IPS DF 19.7 (cell line): ENCODE measurements around the gene SLC22A6.
"Not testable (repeated sequence)": the region's sequence is repeated elsewhere in the genome, so short reads cannot be mapped to it uniquely, and the experiment has no call there.

Experiments used
- DNase-seq: peaks from one replicate; pipeline ENCODE4 v3.0.0-alpha.2; 2013; ENCODE audit warnings: low read depth, low spot score

SLC22A6 gene

DNA sequence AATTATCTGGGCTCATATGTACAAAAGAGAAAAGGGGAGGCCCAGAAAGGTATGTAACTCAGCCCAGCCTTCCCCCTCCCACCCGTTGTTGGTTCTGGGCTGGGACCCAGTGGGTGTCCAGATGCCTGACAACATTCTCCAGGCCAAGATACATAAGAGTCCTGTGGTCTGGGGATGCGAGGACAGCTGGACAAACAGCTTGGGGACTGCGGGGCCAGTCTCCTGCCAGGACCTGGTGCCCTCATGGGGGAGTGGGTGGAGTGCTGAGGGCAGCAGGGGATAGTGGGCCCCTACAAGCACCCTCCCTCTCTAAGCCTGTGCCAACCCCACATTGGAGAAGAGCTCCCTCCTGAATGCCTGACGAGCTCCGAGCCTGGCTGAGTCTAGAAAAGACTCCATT is 3.5 kb upstream of the SLC22A6 start:
- DNase-seq = no peak

DNA sequence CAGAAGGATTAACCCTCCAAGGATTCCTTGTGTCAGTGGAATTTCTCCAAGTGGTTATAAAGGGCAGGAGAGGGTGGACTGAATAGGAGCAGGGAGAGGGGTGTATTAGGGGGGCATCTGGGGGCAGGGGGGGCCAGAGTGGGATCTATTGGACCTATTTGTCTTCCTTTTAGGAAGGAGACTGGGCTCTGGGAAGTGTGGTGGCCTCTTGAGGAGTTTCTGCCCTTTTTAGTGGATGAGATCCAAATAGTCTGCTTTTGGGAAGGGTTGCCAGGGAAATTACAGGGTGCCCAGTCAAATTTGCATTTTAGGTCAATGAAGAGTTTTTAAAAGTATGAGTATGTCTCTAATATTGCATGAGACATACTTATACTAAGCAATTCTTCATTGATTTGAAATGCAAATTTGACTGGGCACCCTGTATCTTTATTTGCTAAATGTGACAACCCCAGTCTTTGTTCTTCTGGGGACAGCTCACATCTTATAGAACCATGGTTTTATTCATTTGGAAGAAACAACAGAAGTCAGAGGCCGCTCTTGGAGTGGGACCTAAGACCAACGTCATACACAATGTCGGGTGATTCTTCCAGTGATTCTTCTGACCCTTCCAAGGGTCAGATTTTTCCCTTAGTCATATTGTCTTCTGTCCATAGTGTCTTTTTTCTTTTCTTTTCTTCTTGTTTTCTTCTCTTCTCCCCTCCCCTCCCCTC is 429 bp upstream of the SLC22A6 start:
- no peak for DNase-seq

DNA sequence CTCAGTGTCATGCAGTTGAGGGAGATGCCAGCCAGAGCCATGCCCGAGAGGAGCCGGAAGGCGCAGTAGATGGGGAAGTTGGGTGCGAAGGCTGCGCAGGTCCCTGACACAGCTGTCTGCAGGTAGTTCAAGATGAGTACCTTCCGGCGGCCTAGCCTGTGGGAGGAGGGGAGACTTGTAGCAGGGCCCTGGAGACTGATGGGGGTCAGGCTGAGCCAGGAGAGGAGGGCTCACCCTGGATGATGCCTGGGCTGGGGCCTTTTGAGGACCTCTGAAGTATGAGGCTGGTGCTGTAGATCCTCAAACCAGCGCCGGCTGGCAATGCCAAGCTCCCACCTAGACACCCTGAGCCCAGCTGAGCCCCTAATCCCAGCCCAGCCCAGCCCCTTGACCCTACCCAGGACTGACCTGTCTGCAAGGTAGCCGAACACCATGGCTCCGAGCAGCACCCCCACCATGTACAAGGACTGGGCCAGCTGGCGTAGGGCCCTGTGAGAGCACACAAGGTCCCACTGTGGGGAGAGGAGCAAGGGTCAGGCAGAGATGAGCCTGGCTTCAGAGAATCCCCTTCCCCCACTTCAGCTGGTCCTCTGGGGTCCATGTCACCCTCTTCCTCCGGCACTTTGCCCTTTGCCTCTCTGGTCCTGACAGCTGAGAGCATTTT is 1.1 kb downstream of the SLC22A6 start:
- no peak for DNase-seq

DNA sequence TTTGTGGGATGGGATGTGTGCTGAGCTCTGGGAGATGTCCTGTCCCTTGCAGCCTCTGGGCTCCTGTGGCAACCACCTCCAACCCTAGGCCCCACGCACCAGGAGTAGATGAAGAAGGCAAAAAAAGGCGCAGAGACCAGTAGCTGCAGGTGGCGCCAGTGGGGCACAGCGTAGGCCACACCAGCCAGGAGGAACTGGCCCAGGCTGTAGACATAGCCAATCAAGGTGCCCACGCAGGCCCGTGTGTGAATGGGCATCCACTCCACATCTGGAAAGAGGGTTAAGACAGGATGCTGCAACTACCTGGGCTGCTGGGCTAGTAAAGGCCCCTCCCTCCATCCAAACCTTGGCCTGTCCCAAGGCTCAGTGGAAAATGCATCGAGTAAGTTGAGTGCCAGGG is 3.0 kb downstream of the SLC22A6 start:
- no peak for DNase-seq

DNA sequence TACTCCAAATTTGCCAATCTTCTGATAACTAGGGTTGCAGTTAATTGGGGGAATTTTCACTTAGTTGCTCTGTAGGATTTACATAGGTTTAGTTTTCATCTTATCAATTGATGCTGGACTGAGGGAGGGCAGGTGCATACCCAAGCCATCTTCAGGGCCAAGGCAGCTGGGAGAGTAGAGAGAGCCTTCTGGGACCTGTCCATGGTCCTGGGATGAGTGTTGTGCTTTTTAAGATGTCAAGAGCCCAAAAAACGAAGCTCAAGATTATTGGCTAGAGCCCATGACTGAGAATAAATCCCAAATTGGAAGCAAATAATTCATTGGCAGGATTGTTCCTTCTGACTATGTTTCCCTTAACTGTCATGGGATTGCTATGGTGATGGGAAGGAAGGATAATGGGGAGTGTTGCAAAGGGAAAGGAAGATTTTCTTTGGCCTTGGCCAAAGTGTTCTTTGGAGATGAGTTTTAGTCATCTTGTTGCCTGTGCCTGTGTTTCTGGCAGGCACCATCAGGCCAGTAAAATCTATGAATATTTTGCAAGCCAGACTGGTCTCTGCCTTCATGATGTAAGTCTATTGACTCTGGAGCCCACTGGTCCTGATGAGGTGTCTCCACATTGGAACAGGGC is 4.5 kb downstream of the SLC22A6 start:
- no peak for DNase-seq

DNA sequence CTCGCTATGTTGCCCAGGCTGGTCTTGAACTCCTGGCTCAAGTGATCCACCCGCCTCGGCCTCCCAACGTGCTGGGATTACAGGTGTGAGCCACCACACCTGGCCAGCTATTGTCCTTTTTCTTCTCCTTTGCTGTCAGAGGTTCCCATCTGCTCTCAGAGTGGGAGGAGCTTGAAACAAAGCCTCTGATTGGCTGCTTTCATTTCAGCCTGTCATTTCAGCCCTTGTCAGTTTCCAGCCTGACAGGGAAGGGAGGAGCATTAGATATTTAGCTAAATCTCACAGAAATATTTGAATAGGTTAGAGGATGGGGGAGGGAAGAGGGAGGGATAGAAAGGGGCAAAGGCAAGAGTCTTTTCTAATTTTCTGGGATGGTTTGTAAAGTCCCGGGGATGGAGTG is 8.7 kb downstream of the SLC22A6 start:
- DNase-seq = no peak

DNA sequence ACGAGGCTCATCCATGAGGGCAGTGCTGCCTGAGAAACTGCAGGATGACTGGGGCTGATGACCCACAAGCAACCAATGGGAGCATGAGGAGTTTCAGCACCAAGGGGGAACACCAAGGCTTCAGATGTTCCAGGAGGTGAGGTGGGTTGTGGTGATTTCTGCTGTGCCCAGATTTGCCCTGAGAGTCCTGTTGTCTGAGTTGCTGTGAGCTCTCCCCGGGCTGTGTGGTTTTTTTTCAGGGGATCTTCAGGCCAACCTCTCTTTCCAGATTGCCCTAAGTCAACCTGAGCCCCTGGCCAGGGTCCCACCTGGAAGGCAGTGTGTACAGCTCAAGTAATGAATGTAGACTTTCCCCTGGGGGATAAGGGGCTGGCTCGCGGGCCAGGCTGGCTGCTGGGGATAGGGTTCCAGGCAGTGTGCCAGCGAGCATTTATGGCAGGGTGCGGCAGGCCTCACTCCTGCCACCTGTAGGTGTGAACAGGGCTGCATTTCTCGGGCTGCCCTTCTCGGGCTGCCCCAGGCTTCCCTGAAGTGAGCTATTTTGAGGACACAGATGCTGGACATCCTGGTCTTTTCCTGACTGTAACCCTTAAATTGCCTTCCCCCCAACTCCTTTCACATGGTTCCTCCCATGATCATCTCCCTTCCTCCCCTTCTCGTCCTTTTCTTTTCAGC is 9.8 kb downstream of the SLC22A6 start:
- no peak for DNase-seq

DNA sequence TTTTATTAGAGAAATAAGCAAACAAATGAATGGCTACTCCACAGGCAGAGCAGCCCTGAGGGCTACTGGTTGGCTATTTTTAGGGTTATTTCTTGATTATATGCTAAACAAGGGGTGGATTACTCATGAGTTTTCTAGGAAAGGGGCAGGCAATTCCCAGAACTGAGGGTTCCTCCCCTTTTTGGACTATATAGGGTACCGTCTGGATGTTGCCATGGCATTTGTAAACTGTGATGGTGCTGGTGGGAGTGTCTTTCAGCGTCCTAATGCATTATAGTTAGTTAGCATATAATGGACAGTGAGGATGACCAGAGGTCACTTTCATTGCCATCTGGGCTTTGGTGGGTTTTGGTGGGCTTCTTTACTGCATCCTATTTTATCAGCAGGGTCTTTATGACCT is 19.2 kb downstream of the SLC22A6 start:
- DNase-seq = no peak

DNA sequence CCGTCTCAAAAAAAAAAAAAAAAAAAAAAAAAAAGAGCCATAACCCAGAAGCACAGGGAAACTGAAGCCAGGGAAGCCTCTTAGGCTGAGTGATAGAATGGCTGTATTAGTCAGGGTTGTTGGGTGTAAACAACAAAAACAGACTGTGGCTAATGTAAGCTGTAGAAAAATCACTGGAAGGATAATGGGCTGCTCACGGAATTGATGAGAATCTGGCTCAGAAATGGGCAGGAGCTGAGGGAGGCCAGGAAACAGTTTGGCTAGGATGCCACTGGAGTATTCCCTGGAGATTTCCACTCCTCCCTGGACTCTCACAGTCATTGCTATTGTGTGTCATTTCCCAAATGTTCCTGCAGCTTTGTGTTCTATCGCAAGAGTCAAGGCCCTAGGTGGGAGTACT is 22.4 kb downstream of the SLC22A6 start:
- no peak for DNase-seq

DNA sequence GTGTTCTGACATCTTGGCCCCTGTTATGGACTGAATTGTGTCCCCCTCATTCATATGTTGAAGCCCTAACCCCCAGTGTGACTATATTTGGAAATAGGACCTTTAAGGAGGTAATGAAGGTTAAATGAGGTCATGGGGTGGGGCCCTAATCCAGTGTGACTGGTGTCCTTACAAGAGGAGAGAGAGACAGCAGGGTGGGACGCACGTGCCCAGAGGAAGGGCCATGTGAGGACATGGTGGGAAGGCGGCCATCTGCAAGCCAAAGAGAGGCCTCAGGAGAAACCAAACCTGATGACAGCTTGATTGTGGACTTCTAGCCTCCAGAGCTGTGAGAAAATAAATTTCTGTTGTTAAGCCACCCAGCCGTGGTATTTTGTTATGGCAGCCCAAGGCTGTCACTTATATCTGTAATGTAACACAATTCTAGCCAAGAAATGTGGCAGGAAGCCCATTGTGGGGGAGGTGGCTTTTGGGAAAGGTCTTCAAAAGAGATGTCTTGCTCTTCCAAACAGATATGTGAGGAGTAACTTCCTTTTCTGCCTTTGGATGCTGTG is 23.7 kb downstream of the SLC22A6 start:
- no peak for DNase-seq

DNA sequence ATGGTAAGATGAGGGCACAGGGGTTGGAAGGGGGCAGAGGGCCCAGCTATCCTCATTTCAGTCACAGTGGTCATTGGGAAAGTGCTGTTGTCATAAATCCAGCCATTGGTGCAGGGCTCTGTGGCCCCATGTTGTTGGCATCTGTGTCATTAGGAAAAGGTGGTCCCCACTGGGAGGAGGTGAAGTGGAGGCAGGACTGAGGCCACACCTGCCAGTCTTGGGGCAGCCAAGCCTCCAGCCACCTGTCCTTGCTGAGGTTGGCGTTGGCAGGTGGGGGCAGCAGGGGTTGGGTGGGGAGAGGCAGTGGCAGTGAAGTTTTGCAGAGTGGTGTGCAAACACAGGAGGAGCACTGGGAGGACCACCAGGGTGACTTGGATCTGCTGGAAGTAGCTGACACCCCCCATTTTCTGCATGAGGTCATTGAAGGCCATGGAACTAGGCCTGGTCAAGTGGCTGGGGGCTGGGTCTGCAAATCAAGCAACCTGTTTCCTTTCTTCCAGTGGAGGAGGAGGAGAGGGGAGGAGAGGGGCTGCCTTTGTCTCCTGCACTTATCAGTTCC is 25.3 kb downstream of the SLC22A6 start:
- DNase-seq = no peak

DNA sequence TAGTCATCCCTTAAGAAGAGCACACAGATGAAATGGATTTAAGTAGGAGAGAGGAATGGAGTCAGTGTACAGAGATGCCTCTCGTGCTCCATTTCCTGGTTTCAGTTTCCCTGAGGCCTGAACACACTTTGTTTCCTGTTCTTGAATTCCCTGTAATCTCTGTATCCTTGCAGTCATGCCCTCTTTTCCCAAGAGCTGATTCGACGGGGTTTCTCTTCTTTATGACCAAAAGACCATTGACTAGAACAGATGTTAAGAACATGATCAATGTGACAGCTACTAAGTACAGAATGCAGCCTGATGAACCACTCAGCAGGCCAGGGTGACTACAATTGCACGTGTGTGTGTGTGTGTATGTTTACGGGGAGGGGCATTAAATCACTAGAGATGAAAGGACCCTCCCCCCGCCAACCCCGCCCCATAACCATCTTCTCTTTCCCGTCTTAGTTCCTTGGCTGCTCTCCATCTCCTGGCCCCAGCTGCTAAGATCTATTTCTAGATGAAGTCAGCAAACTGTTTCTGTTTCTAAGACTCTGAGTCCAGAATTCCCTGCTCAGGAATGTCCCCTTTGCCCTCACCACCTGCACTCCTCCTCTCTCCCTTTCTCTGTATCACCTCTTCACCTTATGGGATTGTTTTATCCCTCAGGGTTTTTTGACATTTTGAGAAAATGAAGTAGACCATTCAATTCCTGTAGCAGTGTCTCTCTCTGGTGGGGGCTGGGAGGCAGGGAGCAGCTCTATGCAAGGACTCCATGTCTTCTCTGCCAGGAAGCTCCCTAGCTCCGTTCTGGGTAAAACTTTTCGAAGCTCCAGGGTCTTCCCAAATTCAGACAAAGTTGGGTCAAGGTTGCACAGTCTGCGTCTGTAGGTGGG is 26.0 kb downstream of the SLC22A6 start:
- DNase-seq = no peak

DNA sequence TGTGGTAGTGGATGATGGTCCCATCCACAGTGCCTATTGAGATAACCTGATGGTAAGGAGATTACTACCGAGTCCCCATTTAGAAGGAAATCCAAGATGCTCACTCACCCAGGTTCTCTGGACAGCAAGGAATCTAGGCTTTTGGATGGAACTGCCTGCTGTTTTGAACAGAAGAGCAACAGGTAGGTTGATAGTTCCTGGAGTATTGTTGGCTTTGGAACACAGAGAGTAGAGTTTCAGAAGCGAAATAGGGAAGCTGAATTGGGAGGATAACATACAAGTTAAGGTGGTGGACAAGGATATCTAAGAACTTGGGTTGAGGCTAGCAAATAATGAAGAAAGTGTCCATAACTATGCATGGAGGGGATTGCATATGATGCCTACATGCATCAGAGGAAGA is 27.6 kb downstream of the SLC22A6 start:
- DNase-seq = no peak

DNA sequence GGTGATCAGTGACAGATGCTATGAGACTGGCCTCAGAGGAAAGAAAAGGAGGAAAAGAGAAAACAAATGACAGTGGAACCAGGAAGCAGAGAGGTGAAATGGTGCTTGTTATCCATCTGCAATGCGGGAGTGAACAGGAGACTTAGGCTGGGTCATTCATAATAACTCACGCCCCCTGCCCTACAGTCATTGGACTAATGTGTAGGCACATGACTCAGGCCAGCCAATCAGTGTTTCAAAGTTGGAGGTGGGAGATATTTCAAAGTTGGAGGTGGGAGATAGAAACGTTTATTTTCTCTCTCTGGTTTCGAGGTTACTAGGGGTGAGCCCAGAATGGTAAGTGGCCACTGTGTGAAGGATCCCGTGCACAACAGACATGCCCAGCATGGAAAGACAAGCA is 30.3 kb downstream of the SLC22A6 start:
- DNase-seq = no peak

DNA sequence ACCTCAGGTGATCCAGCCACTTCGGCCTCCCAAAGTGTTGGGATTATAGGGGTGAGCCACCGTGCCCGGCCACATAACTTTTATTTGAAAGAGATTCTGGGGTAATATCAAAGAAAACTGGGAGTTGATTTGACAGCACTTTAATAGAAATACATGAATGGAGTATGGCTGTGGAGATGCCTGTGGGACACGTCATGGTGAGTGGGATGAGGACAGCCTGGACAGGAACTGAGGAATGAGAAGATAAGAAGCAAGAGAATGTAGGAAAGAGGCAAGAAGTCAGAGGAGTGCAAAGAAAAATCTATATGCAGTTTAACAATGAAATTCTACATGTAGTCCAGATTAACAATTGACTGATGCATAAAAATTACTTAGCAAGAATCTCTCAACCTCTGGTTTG is 31.0 kb downstream of the SLC22A6 start:
- no peak for DNase-seq

DNA sequence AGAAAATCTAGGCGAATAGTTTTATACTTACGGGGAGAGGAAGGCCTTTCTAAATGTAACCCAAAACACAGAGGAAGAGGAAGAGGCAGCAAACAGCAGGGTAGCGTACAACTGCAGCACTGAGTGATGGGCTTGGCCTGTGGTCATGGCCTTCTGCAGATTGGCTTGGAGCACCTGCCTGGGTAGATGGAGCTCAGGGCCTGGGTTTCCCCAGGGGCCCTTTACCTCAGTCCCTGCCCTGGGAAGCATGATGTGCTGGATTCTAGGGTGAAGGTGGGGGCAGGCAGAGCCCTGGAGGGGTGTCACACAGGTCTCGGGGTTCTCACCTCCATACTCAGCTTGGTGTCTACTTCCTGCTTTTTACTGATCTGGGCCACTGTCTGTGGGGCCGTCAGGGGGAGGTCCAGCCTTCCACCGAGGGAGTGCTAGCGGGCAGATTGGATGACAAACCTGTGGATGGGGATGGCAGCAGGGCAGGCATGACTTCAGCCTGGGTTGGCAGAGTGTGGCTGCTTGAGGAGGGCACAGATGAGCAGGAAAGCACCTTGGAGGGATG is 35.9 kb downstream of the SLC22A6 start:
- no peak for DNase-seq

DNA sequence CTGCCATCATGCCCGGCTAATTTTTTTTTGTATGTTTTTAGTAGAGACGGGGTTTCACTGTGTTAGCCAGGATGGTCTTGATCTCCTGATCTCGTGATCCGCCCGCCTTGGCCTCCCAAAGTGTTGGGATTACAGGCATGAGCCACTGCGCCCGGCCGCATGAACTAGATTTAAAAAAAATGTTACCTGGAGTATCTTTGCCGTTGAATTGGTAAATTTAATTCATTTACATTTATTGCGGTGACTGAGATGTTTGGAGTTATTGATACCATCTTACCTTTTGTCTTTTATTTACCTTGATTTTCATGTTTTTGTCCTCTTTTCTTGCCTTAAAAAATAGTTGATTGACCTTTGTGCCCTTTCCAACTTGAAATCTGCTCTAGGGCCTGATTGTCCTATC is 39.2 kb downstream of the SLC22A6 start:
- DNase-seq = not testable (repeated sequence)

DNA sequence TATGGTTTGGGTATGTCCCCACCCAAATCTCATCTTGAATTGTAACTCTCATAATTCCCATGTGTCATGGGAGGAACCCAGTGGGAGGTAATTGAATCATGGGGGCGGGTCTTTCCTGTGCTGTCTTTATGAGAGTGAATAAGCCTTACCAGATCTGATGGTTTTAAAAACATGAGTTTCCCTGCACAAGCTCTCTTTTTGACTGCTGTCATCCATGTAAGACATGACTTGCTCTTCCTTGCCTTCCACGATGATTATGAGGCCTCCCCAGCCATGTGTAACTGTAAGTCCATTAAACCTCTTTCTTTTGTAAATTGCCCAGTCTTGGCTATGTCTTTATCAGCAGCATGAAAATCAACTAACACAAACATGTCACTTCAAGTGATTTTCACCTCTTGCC is 47.2 kb downstream of the SLC22A6 start:
- DNase-seq = not testable (repeated sequence)

DNA sequence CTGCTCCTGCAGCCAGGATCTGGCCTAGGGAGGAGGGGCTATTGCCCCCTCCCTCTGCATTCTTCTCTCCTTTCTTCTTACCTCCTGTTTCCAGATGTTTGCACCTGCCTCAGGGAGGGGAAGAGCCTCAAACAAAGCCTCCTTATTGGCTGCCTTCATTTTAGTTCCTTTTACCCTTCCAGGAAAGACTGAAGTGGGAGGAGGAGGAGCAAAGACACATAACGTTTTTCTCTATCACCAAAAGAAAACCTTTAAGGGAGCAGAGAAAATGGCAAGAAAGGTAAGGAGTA is 50.3 kb downstream of the SLC22A6 start:
- no peak for DNase-seq

DNA sequence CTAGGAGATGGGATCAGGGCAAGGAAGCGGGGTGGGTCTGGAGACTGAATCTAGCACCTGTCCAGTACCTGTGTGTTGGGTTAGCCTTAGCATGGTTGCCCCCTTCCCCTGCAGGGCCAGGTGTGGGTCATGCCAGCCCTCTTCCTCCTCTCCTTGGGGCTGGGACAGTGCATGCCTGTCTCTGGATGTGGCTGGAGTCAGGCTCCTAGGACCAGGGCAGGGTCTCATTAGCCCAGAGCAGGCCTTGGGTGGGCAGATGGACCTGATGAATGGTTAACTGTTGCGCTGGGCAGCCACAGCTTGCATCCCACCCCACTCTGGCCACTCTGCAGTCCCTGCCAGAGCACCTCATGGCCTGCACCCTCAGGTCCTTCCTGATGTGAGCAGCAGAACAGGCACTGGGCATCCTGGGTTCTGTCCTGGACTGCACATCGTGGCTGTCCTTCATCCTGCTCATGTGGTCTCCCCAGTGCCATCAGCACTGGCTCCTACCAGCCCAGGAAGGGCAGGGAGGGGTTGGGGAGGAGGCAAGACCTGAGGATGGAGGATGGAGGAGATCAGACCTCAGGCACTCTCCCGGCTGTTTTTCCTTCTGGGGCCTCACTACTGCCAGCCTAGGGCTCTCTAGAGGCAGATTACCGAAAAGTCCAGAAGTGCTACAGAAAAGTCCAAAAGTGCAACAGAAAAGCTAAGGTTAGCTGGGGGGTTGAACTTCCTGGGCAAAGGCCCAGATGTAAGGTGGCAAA is 50.8 kb downstream of the SLC22A6 start:
- no peak for DNase-seq
